Sigmoid colon (tissue), 7 donors: ENCODE data around the gene PRKCA. TPM values are rescaled to one million over a fixed set of nuclear protein-coding genes. Genes with fewer than 3 reads are reported as not detected.

Experiments
- DNase-seq: peaks from one replicate; pipeline ENCODE4 v3.0.0-alpha.2; 2019
- H3K27ac ChIP-seq, 4 donors: fragments of 200-600 bp; sonication (generic); one replicate each; pipeline ENCODE4 v1.5.1; 2016 to 2019; ENCODE audit warnings: mild to moderate bottlenecking in 1 of 4
- H3K27me3 ChIP-seq, 3 donors: fragments of 200-600 bp; sonication (generic); one replicate each; pipeline ENCODE4 v1.5.1; 2019; ENCODE audit warnings: mild to moderate bottlenecking in 1 of 3
- H3K36me3 ChIP-seq, 4 donors: fragments of 200-600 bp; sonication (generic); one replicate each; pipeline ENCODE4 v1.5.1; 2016 to 2019
- H3K4me1 ChIP-seq, 4 donors: fragments of 200-600 bp; sonication (generic); one replicate each; pipeline ENCODE4 v1.5.1; 2017 to 2019
- H3K4me3 ChIP-seq, 4 donors: fragments of 200-600 bp; sonication (generic); one replicate each; pipeline ENCODE4 v1.5.1; 2017 to 2019; ENCODE audit warnings: mild to moderate bottlenecking in 2 of 4, moderate library complexity in 1 of 4
- H3K9me3 ChIP-seq, 4 donors: fragments of 200-600 bp in 3 of 4; sonication (generic) in 3 of 4; one replicate each; pipeline versions ENCODE4 v1.5.1 to v1.6.1; 2013 to 2019
- EP300 ChIP-seq, 4 donors: sonication (generic); formaldehyde crosslinking; IDR thresholded peaks; one replicate each; pipeline ENCODE4 v1.6.1; 2017; ENCODE audit warnings: antibody characterized with exemption in 4 of 4
- POLR2A ChIP-seq, 2 donors: fragments of 450-650 bp; IDR thresholded peaks; one replicate each; pipeline ENCODE4 v1.6.1; 2016; ENCODE audit warnings: antibody characterized with exemption in 2 of 2, mild to moderate bottlenecking in 2 of 2, moderate library complexity in 2 of 2
- POLR2AphosphoS5 ChIP-seq, 4 donors: sonication (generic); formaldehyde crosslinking; IDR thresholded peaks; one replicate each; pipeline ENCODE4 v1.6.1; 2017; ENCODE audit warnings: antibody characterized with exemption in 4 of 4
- WGBS, 2 donors: extraction: QIAGEN DNeasy Blood & Tissue Kit; methylation state at CpG; one replicate each; pipeline ENCODE4 v1.1.7; 2013; 5-methylcytosine and 5-hydroxymethylcytosine counted together
- intact Hi-C: fragments of 100-400 bp; cut with DNase I; formaldehyde crosslinking; loops from one replicate; pipeline ENCODE4 v1.15.1; 2023
- polyA plus RNA-seq, 3 donors: library from polyadenylated mRNA; stranded (reverse); fragments of 200-250 nt; gene quantifications; one replicate each; pipeline ENCODE4 v1.2.3, GENCODE V29; 2013
- total RNA-seq, 4 donors: library from RNA; depleted of rRNA; stranded (reverse); fragments of >200 nt; gene quantifications; one replicate each; pipeline ENCODE4 v1.1.0, GENCODE V29; 2016
- TF ChIP-seq, protein P1 (sequence below), 4 experiments: fragments of 450-650 bp in 3 of 4; fragments of 200-600 bp in 1 of 4; IDR thresholded peaks; one replicate each; pipeline ENCODE4 v1.5.1; 2016 to 2019; ENCODE audit warnings: antibody characterized with exemption in 4 of 4, mild to moderate bottlenecking in 3 of 4, moderate library complexity in 2 of 4
- donor health status: healthy with polysubstance abuse.
- donor health status: Bipolar disorder and iron deficiency.
- donor health status: healthy.

PRKCA gene
- total and polyA plus RNA-seq, 7 donors, result 6.6 to 58.4 (median 42.6) TPM

- no peaks in the 10 kb centered on the region for H3K36me3 ChIP-seq
- H3K4me1 ChIP-seq, result peaks cover 0 to 88% (median 78%) of the 10 kb centered on the region in 4 donors
- 66 to 79% methylated on average over 5 of the region's 5 CpGs for WGBS, 2 donors
- H3K27me3 ChIP-seq, result no peaks in the 10 kb centered on the region
- no peak for DNase-seq
- TF ChIP-seq POLR2AphosphoS5 (IDR thresholded peaks at IDR 0.05) (no peak), POLR2A (IDR thresholded peaks at IDR 0.05) (no peak), EP300 (IDR thresholded peaks at IDR 0.05) (no peak)
- TF ChIP-seq, protein P1, sequence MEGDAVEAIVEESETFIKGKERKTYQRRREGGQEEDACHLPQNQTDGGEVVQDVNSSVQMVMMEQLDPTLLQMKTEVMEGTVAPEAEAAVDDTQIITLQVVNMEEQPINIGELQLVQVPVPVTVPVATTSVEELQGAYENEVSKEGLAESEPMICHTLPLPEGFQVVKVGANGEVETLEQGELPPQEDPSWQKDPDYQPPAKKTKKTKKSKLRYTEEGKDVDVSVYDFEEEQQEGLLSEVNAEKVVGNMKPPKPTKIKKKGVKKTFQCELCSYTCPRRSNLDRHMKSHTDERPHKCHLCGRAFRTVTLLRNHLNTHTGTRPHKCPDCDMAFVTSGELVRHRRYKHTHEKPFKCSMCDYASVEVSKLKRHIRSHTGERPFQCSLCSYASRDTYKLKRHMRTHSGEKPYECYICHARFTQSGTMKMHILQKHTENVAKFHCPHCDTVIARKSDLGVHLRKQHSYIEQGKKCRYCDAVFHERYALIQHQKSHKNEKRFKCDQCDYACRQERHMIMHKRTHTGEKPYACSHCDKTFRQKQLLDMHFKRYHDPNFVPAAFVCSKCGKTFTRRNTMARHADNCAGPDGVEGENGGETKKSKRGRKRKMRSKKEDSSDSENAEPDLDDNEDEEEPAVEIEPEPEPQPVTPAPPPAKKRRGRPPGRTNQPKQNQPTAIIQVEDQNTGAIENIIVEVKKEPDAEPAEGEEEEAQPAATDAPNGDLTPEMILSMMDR (IDR thresholded peaks at IDR 0.05), result no peak
- no peak overlapping the region for H3K4me3 ChIP-seq
- intact Hi-C loops, result no loop called here
- no peaks in the 10 kb centered on the region for H3K9me3 ChIP-seq
- peak overlapping the region; percentile 75 to 78 (median 76) for H3K27ac ChIP-seq
Observed at GRCh38 chr17:66538776-66539175, 236.4 kb downstream of the PRKCA start.

DNA sequence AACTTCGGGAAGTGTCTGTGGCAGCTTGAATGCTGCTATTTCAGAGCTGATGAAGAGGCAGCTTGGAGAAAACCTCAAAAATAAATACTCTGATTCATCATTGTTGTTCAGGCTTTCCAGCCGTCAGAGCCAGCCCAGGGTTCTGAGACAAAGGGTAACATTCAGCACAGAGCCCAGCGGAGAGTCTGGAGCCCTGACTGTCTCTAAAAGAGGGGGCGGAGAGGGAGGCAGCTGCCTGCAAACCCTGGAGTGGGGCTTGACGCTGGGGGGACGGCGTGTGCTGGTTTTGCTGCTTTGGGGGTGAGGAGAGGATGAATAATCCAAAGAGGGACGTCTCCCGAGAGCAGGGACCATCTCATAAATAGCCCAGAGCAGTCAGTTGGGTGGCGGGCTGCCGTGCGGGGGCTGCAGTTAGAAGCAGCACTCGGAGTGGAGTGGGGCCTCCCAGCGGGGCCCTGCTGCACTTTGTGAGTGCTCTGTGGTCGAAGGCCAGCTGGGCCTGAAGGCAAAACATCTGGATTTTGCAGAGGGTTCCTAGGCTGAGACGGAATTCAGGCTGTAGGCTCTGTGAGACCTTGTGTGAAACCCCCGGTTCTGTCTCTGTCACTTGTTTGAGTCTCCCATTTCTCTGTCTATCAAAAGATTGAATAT lies 237.8 kb downstream of the PRKCA start:
- intact Hi-C loops, result loop anchor here (5.0 kb wide), 1 partner anchor 238 kb away; the partner anchor contains the start of gene PRKCA
- H3K27ac ChIP-seq, result peak overlapping the region; percentile 75 to 78 (median 76)

GRCh38 chr17:66541461-66542128 lies 239.2 kb downstream of the PRKCA start:
- no peak overlapping the region for H3K4me3 ChIP-seq
- H3K4me1 ChIP-seq, result peaks cover 0 to 68% (median 59%) of the 10 kb centered on the region in 4 donors
- no peaks in the 10 kb centered on the region for H3K9me3 ChIP-seq
- H3K27ac ChIP-seq, result peak overlapping the region; percentile 75 to 78 (median 76)
- intact Hi-C loops, result loop anchor here (5.0 kb wide), 1 partner anchor 239 kb away; the partner anchor contains the start of gene PRKCA
- no peaks in the 10 kb centered on the region for H3K36me3 ChIP-seq
- no peaks in the 10 kb centered on the region for H3K27me3 ChIP-seq
- TF ChIP-seq POLR2AphosphoS5 (IDR thresholded peaks at IDR 0.05) (peak in 1 of 4 donors; percentile 60), EP300 (IDR thresholded peaks at IDR 0.05) (peak in 1 of 4 donors; percentile 12), POLR2A (IDR thresholded peaks at IDR 0.05) (no peak)
- TF ChIP-seq, protein P1 (IDR thresholded peaks at IDR 0.05), result no peak
- no peak for DNase-seq
- 41 to 54% methylated on average over 8 of the region's 8 CpGs for WGBS, 2 donors

More for the DNA sequence above, 237.8 kb downstream of the PRKCA start:
- WGBS, 2 donors, result 78 to 87% methylated on average over 17 of the region's 17 CpGs
- Histone ChIP-seq H3K4me1 (peaks cover 0 to 76% (median 66%) of the 10 kb centered on the region in 4 donors), H3K27me3 (no peaks in the 10 kb centered on the region), H3K36me3 (no peaks in the 10 kb centered on the region), H3K9me3 (no peaks in the 10 kb centered on the region), H3K4me3 (peak overlapping the region in 1 of 4 donors; percentile 6)
- TF ChIP-seq POLR2AphosphoS5 (IDR thresholded peaks at IDR 0.05), result peak in 1 of 4 donors; percentile 27
- TF ChIP-seq POLR2A (IDR thresholded peaks at IDR 0.05), result no peak
- TF ChIP-seq, protein P1 (IDR thresholded peaks at IDR 0.05), result no peak
- no peak for TF ChIP-seq EP300 (IDR thresholded peaks at IDR 0.05)
- peak; percentile 80 for DNase-seq

- TF ChIP-seq POLR2AphosphoS5 (IDR thresholded peaks at IDR 0.05) (peak in 2 of 4 donors; percentile 30 to 42), EP300 (IDR thresholded peaks at IDR 0.05) (no peak)
- TF ChIP-seq, protein P1 (IDR thresholded peaks at IDR 0.05), result no peak
- H3K27me3 ChIP-seq, result no peaks in the 10 kb centered on the region
- peaks cover 0 to 64% (median 59%) of the 10 kb centered on the region in 4 donors for H3K4me1 ChIP-seq
- no peaks in the 10 kb centered on the region for H3K36me3 ChIP-seq
- intact Hi-C loops, result loop anchor here (5.0 kb wide), 1 partner anchor 240 kb away; the partner anchor contains the start of gene PRKCA
- H3K9me3 ChIP-seq, result no peaks in the 10 kb centered on the region
- H3K27ac ChIP-seq, result peak overlapping the region; percentile 75 to 78 (median 76)
- H3K4me3 ChIP-seq, result no peak overlapping the region
- no peak for DNase-seq
- WGBS, 2 donors, result 51 to 59% methylated on average over 4 of the region's 4 CpGs
Observed at GRCh38 chr17:66542129-66542966, 239.9 kb downstream of the PRKCA start.
